ENCODE results near the gene SNF8. TPM values are rescaled to one million over a fixed set of nuclear protein-coding genes. Genes with fewer than 3 reads are reported as not detected.

Gene SNF8
- total RNA-seq, 1 donor: 89.5 TPM

DNA sequence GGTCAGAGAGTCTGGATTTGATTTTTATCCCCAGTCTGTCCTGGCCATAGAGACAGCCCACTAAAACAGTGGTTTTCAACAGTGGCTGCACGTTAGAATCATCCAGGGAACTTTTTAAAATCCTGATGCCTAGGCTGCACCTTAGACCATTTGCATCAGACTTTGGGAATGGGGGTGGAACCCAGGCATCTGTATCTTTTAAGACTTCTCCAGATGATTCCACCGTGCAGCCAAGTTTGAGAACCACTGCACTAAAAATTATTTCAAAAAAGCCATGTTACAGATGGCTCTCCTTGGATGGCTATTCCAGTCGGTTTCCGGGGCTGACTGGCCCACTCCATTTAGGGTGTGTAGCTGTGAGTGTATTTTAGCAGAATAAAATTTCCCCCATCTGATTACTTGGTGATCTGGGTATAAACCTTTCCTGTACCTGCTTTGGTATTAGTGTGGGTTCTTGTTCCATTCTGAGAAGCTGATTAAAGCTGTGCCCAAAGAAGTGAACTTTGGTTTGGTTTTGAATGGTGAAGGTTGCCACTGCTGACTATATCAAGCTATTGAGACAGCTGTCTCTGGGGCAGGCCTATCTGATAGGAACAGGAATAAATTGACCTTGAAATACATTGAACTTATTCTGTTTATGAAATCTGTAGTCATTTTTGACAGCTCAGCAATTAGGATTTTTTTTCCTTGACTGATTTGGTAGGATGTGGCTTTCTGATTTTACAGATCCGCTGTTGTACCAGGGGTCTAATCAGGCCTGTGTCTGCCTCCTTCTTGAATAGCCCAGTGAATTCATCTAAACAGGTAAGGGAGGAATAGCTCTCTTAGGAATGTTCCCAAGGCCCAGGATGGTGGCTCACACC is 50.8 kb downstream of the SNF8 start:
- TF ChIP-seq, protein P1, sequence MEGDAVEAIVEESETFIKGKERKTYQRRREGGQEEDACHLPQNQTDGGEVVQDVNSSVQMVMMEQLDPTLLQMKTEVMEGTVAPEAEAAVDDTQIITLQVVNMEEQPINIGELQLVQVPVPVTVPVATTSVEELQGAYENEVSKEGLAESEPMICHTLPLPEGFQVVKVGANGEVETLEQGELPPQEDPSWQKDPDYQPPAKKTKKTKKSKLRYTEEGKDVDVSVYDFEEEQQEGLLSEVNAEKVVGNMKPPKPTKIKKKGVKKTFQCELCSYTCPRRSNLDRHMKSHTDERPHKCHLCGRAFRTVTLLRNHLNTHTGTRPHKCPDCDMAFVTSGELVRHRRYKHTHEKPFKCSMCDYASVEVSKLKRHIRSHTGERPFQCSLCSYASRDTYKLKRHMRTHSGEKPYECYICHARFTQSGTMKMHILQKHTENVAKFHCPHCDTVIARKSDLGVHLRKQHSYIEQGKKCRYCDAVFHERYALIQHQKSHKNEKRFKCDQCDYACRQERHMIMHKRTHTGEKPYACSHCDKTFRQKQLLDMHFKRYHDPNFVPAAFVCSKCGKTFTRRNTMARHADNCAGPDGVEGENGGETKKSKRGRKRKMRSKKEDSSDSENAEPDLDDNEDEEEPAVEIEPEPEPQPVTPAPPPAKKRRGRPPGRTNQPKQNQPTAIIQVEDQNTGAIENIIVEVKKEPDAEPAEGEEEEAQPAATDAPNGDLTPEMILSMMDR (IDR thresholded peaks at IDR 0.05; ENCODE audit: insufficient read depth, low read length): no peak
- no peak for DNase-seq (ENCODE audit: low read depth)
- H3K4me3 ChIP-seq (ENCODE audit: low read depth, low read length): peak overlapping the region; percentile 100

DNA sequence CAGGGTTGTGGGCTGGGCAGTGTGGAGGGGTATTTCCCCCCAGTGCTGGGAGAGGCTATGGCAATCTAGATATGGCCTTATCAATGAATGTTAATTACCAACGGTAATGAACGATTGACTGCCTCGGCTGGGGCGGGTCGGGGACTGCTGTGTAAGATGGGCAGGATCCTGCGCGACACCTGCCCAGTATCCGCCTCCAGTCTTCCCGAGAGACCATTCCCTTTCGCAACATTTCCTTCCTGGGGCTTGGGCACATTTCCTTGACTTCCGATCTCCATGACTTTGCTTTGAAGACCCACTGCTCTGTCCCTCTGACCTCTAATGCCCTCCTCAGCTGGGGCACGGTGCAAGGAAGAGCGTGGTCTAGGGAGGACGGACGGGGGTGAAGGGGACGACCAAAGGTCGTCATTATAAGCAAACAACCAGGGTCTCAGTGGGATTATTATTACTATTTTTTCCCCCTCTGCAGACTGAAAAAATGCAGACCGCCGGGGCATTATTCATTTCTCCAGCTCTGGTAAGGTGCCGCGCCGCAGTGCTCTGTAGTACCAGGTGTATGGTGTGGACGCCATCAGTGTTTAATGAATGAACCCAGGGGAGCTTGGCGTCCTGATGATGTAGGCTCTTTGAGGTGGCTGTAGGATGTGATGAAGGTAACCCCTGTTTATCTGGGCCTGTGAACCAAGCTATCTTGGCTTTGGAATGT is 51.5 kb downstream of the SNF8 start:
- TF ChIP-seq, protein P1 (IDR thresholded peaks at IDR 0.05; ENCODE audit: insufficient read depth, low read length): no peak
- peak overlapping the region; percentile 100 for H3K4me3 ChIP-seq (ENCODE audit: low read depth, low read length)
- DNase-seq (ENCODE audit: low read depth): no peak

DNA sequence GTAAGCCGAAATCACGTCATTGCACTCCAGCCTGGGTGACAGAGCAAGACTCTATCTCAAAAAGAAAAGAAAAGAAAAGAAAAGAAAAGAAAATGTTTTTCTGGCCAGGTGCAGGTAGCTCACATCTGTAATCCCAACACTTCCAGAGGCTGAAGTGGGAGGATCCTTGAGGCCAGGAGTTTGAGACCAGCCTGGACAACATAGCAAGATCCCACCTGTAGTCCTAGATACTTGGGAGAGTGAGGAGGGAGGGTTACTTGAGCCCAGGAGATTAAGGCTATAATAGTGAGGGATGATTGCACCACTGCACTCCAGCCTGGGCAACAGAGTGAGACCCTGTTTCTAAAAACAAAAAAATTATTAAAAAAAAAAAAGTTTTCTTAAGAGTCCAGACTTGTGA is 54.6 kb downstream of the SNF8 start:
- TF ChIP-seq, protein P1 (IDR thresholded peaks at IDR 0.05; ENCODE audit: insufficient read depth, low read length): no peak
- no peak for DNase-seq (ENCODE audit: low read depth)
- H3K4me3 ChIP-seq (ENCODE audit: low read depth, low read length): no peak overlapping the region

DNA sequence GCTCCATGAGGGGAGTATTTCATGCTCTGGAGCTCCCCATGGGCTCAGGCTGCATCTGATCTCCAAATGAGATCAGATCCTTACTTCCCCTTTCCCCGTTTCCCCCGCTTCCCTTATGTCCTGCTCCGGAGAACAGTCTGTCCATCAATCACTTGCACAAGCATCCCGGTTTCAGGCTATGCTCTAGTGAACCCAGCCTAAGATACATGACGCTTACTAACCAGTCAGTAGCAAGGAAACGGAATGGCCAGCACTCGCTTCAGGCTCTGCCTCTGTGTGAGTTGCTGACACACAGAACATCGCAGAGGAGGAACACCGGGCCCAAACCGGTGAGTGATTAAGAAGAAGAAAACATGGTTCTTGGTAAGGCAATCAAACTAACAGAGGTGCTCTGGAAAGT is 61.5 kb downstream of the SNF8 start:
- TF ChIP-seq, protein P1 (IDR thresholded peaks at IDR 0.05; ENCODE audit: insufficient read depth, low read length): no peak
- H3K4me3 ChIP-seq (ENCODE audit: low read depth, low read length): no peak overlapping the region
- no peak for DNase-seq (ENCODE audit: low read depth)

DNA sequence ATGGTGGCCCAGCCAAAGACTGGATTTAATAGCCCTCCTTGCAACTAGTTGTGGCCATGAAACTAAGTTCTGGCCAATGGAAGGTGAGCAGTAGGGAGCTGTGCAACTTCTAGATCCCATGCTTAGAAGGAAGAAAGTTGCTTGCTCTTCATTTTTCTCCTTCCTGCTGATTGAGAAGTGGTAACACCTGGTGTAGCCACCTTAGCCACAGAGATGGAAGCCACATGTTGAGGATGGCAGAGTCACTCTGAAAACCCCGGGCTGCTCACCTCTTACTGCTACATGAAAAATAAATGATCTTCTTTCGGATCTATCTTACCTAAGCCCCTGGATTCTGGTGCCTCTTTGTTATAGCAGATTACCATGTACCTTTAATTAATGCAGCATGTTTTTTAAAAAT is 62.4 kb downstream of the SNF8 start:
- TF ChIP-seq, protein P1 (IDR thresholded peaks at IDR 0.05; ENCODE audit: insufficient read depth, low read length): no peak
- no peak overlapping the region for H3K4me3 ChIP-seq (ENCODE audit: low read depth, low read length)
- no peak for DNase-seq (ENCODE audit: low read depth)

Small RNA genes lying within 50 kb of the gene (small RNA-seq; reads per million reads assigned to genes)
- gene AC068531.1 (not detected), gene RF00263 (not detected), gene RF01210 (not detected), gene RNU1-42P (0.45 reads per million)

Other genes with a start within 250 kb of the SNF8 start
- gene PRAC1, start 222.3 kb downstream of the SNF8 start, total RNA-seq (ENCODE audit: low replicate concordance): not detected in 2 replicates
- not detected in 2 replicates for gene PRAC2, start 221.7 kb downstream of the SNF8 start, total RNA-seq (ENCODE audit: low replicate concordance)
- gene HOXB13, start 216.1 kb downstream of the SNF8 start, total RNA-seq (ENCODE audit: low replicate concordance): not detected in 2 replicates
- gene TTLL6, start 127.6 kb downstream of the SNF8 start, total RNA-seq (ENCODE audit: low replicate concordance): not detected in 2 replicates
- gene CALCOCO2, start 113.8 kb downstream of the SNF8 start, total RNA-seq (ENCODE audit: low replicate concordance): 73.8 and 169 TPM in 2 replicates
- gene ATP5MC1, start 52.1 kb downstream of the SNF8 start, total RNA-seq (ENCODE audit: low replicate concordance): 9.9 and 91.6 TPM in 2 replicates
- gene UBE2Z, start 36.4 kb downstream of the SNF8 start, total RNA-seq (ENCODE audit: low replicate concordance): 82.4 and 103 TPM in 2 replicates
- not detected in 2 replicates for gene GIP, start 23.8 kb upstream of the SNF8 start, total RNA-seq (ENCODE audit: low replicate concordance)
- 0.49 and 5.0 TPM in 2 replicates for gene IGF2BP1, start 52.5 kb upstream of the SNF8 start, total RNA-seq (ENCODE audit: low replicate concordance)
- 0.45 TPM in 1 of 2 replicates, not detected in the other for gene B4GALNT2, start 187.9 kb upstream of the SNF8 start, total RNA-seq (ENCODE audit: low replicate concordance)

All from fibroblast of the aortic adventitia (primary cell).